ENCODE data around the gene PALMD. TPM values are rescaled to one million over a fixed set of nuclear protein-coding genes. Genes with fewer than 3 reads are reported as not detected.

Gene PALMD
- polyA plus RNA-seq, 2 of the 4 experiments (the other 2 are of a cell fraction): 0.92 to 3.1 TPM

DNA sequence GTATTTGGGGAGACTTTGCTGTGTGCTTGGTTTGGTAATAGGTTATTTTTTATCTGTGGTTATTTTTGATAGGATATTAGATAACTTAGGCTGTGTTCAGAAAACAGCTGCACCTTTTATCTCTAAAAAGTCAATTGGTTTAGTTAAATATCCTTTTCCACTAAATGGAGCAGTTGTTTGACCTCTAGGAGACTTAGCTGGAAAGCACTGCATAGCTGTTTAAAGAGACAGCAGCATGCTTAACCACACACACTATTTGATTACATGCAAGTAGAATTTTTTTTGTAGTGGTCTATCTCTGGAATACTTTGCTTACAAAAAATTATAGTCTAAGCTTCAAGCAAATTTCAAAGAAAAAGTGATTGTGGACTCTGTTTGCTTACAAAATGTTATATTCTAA is 6.5 kb upstream of the PALMD start (continued):
- TF ChIP-seq CBX2 (IDR thresholded peaks at IDR 0.05; ENCODE audit: borderline replicate concordance, low read depth) (no peak), FOXS1 (CRISPR knock-in tag; IDR thresholded peaks at IDR 0.05) (no peak)

GRCh38 chr1:99639945-99640344 is 6.0 kb upstream of the PALMD start:
- DNase-seq (ENCODE audit: low read depth in 1 of 2, low spot score in 1 of 2) (no peak), FAIRE-seq (no peak), ATAC-seq (no peak)
- TF ChIP-seq KDM5A (IDR thresholded peaks at IDR 0.05) (no peak), CHD4 (IDR thresholded peaks at IDR 0.05; ENCODE audit: borderline replicate concordance) (no peak), MAFK (IDR thresholded peaks at IDR 0.05; ENCODE audit: partially characterized antibody) (no peak), SREBF2 (IDR thresholded peaks at IDR 0.05) (no peak), HOXA7 (CRISPR knock-in tag; IDR thresholded peaks at IDR 0.05) (no peak), FOSB (CRISPR knock-in tag; IDR thresholded peaks at IDR 0.05) (no peak), SMC3 (IDR thresholded peaks at IDR 0.05) (no peak), RARB (CRISPR knock-in tag; IDR thresholded peaks at IDR 0.05) (no peak), EP300 (IDR thresholded peaks at IDR 0.05) (no peak), POLR2AphosphoS2 (conservative IDR thresholded peaks at IDR 0.05; ENCODE audit: low read length) (no peak), JUN (IDR thresholded peaks at IDR 0.05) (no peak), TP53 (CRISPR knock-in tag; IDR thresholded peaks at IDR 0.05) (no peak), REST (IDR thresholded peaks at IDR 0.05) (no peak)
- no peak overlapping the region for H3K4me3 ChIP-seq
- ChIA-PET CTCF (no interaction called here), POLR2A (no interaction called here)
- H3K9me3 ChIP-seq: no peaks in the 10 kb centered on the region
- H3K27ac ChIP-seq: no peak overlapping the region
- H3K4me2 ChIP-seq: no peak overlapping the region
- peaks cover 16% of the 10 kb centered on the region for H3K4me1 ChIP-seq

- no peak for FAIRE-seq
- no peak for ATAC-seq
- no peaks in the 10 kb centered on the region for H3K9me3 ChIP-seq
- H3K4me3 ChIP-seq: no peak overlapping the region
- no peak for DNase-seq (ENCODE audit: low read depth in 1 of 2, low spot score in 1 of 2)
- no peak for TF ChIP-seq MYC (IDR thresholded peaks at IDR 0.05; ENCODE audit: borderline replicate concordance, low read length)
- TF ChIP-seq HES2 (IDR thresholded peaks at IDR 0.05): no peak
- no peak for TF ChIP-seq HOXB5 (CRISPR knock-in tag; IDR thresholded peaks at IDR 0.05)
- TF ChIP-seq POLR2AphosphoS2 (conservative IDR thresholded peaks at IDR 0.05; ENCODE audit: low read length): no peak
- no peak for TF ChIP-seq JUN (IDR thresholded peaks at IDR 0.05)
- no peak for TF ChIP-seq POLR2A (IDR thresholded peaks at IDR 0.05; ENCODE audit: low read length)
- H3K4me1 ChIP-seq: peaks cover 23% of the 10 kb centered on the region
- no peak overlapping the region for H3K4me2 ChIP-seq
- ChIA-PET POLR2A (no interaction called here), CTCF (no interaction called here)
- no peak overlapping the region for H3K27ac ChIP-seq
These were observed 5.2 kb upstream of the PALMD start for GRCh38 chr1:99640672-99641071.

DNA sequence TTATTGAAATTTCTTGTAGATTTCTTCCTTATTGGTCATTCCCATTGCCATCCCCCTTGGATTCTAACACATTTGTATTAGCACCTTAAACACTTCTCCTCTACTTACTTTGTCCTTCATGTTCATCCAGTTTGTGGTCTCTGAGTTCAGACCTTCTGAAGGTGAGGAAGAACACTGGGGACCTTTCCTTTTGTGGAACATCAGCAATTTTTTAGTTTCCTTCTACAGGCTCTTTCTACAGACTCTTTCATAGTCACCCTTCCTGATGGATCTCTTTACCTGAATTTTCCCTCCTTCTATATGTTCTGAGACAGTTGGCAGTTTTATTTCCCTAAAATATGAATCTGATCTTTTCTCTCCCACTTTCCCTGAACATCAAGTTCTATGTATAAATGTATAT is 4.4 kb upstream of the PALMD start:
- no peak for TF ChIP-seq TFCP2L1 (CRISPR knock-in tag; IDR thresholded peaks at IDR 0.05)
- TF ChIP-seq KDM1A (IDR thresholded peaks at IDR 0.05; ENCODE audit: low read depth): no peak
- no peak for TF ChIP-seq RNF2 (IDR thresholded peaks at IDR 0.05; ENCODE audit: borderline replicate concordance, low read depth)
- TF ChIP-seq JUN (IDR thresholded peaks at IDR 0.05): no peak
- TF ChIP-seq BCL3 (IDR thresholded peaks at IDR 0.05): no peak
- no peak for TF ChIP-seq ESRRA (IDR thresholded peaks at IDR 0.05; ENCODE audit: borderline replicate concordance, low read length)
- no peak for TF ChIP-seq POLR2AphosphoS2 (conservative IDR thresholded peaks at IDR 0.05; ENCODE audit: low read length)
- no peak for TF ChIP-seq CHD4 (IDR thresholded peaks at IDR 0.05; ENCODE audit: borderline replicate concordance)
- TF ChIP-seq MAZ (IDR thresholded peaks at IDR 0.05; ENCODE audit: borderline replicate concordance, low read depth, low read length): no peak
- TF ChIP-seq ZC3H11A (IDR thresholded peaks at IDR 0.05): no peak
- no peak for TF ChIP-seq FOXS1 (CRISPR knock-in tag; IDR thresholded peaks at IDR 0.05)
- no peak for TF ChIP-seq HOXA7 (CRISPR knock-in tag; IDR thresholded peaks at IDR 0.05)
- no peak for TF ChIP-seq HDAC2 (IDR thresholded peaks at IDR 0.05)
- TF ChIP-seq FOSB (CRISPR knock-in tag; IDR thresholded peaks at IDR 0.05): no peak
- no peak for TF ChIP-seq BHLHE40 (IDR thresholded peaks at IDR 0.05; ENCODE audit: low read depth, low read length)
- no peak for TF ChIP-seq CEBPB (IDR thresholded peaks at IDR 0.05)
- TF ChIP-seq SMC3 (IDR thresholded peaks at IDR 0.05): no peak
- no peak for TF ChIP-seq TP53 (CRISPR knock-in tag; IDR thresholded peaks at IDR 0.05)
- TF ChIP-seq JUNB (IDR thresholded peaks at IDR 0.05): no peak
- no peak for TF ChIP-seq RFX5 (IDR thresholded peaks at IDR 0.05)
- CTCF ChIA-PET: no interaction called here
- H3K4me3 ChIP-seq: no peak overlapping the region
- H3K4me2 ChIP-seq: no peak overlapping the region
- H3K27ac ChIP-seq: no peak overlapping the region
- ATAC-seq: no peak
- DNase-seq (ENCODE audit: low read depth in 1 of 2, low spot score in 1 of 2): no peak
- peaks cover 24% of the 10 kb centered on the region for H3K4me1 ChIP-seq
- FAIRE-seq: no peak
- no peaks in the 10 kb centered on the region for H3K9me3 ChIP-seq
- POLR2A ChIA-PET: no interaction called here

All from A549 (cell line).